ENCODE data around the gene KCTD15.

KCTD15 gene, protein sequence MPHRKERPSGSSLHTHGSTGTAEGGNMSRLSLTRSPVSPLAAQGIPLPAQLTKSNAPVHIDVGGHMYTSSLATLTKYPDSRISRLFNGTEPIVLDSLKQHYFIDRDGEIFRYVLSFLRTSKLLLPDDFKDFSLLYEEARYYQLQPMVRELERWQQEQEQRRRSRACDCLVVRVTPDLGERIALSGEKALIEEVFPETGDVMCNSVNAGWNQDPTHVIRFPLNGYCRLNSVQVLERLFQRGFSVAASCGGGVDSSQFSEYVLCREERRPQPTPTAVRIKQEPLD

DNA sequence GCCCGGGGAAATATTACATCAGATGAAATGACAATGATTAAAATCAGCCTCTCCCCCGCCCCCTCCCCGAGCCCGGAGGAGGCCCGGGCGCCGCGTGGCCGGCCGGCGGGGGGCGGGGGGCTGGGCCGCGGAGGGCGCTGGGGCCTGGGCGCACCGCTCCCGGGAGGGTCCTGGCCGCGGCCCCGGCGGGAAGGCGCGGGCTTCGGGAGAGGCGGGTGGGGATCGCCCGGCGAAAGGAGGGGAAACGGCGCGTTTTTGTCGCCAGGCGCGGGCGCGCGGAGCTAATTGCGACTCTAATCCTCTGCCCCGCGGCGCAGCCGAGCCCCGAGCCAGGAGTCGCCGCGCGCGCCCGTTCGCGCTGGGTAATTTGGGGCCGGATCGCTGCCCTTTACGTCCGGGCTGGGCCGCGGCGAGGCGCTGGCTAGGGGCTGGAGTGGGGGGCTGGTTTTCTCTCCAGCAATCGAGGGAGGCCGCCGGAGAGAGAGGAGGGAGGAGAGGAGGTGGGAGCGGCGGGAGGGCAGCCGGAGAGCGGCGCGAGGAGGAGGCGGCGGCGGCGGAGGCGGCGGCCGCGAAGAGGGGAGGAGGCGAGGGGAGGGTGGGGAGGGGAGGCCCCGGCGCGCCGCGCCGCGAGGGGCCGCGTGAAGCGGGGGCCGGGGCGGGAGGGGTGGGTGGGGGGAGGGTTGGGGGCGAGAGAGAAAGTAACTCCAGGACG is at the start of gene KCTD15:
TSS of gene KCTD15 (plus strand) at position 707 of the 712 bp plus-strand sequence. CDS start 3,585 bp downstream, outside the sequence.
- peak in 1 of 2 experiments; percentile 64 for DNase-seq

DNA sequence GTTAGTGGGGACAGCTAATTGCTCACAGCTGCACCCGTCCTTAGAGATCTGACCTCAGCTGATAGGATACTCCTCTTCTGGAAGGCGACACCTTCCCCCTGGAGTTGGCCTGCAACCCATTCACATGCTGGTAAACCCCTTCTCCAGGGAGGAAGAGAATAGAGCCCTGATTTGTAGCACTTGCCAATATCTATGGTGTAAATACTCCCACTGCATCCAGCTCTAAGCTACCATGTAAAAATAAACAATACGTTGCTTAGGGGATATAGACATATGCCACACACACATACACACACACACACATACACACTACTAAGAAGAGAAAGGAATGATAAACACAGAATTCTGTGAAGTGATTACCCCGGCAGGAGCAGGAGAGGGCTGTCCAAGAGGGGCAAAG is 49.4 kb upstream of the KCTD15 start:
- no peak for DNase-seq

DNA sequence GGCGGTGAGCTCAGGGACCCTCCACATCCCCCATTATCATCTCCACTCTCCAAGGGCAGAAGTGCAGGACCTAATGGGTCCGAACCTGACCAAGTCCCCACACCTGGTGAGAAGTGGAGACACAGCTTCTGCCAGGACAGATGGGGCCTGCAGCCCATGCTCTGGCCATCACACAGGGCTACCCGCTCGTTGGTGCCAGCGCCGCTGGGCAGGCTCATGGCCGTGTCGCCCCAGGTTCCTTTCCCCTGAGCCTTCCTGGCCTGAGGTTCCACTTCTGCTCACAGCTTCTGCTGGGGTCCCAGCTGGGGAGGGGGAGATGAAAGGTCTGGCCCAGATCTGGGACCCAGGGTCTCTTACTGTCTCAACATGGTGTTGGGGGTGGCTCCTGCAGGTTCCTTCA is 48.4 kb upstream of the KCTD15 start:
- no peak for DNase-seq

DNA sequence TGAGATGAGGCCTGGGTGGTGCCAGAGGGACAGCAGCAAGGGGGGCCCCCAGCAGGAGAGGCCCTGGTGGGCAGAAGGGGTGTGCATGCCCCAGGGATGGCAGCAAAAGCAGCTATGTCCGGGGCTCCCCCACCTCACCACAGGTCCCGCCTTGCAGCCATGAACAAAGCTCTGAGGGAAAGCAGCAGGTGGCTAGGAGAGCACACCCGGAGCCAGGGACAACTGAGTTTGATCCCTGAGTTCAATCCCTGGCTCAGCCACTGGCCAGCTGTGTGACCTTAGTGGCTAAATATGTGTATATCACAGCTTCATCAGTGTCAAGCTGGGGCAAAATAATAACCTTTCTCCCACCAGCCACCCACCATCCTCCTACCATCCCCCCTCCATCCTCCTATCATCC is 47.7 kb upstream of the KCTD15 start:
- DNase-seq, result no peak

DNA sequence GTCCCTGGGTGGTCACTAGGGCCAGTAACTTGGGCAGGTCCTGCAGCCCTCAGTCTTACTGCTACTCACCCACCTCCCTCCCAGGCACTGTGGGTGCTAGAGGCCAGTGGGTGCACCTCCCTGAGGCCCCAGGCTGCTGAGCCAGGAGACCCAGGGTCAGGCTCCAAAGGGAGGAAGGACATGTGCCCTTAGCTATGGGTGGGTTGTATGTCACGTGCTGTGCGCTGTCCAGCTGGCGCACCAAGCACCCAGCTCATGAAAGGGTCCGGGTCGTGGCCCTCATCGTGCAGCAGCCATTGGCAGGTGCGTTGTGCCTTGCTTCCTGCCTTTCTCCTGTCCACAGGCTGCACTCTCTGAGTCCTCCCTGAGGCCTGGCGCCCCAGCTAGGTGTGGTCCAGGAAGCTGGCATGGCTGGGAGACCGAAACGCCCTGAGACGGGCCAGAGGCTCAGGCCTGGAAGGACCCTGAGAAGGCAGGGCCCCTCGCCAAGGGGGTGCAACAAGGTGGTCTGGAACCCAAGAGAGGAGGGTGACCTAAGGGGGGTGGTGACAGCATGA is 47.0 kb upstream of the KCTD15 start:
- no peak for DNase-seq

DNA sequence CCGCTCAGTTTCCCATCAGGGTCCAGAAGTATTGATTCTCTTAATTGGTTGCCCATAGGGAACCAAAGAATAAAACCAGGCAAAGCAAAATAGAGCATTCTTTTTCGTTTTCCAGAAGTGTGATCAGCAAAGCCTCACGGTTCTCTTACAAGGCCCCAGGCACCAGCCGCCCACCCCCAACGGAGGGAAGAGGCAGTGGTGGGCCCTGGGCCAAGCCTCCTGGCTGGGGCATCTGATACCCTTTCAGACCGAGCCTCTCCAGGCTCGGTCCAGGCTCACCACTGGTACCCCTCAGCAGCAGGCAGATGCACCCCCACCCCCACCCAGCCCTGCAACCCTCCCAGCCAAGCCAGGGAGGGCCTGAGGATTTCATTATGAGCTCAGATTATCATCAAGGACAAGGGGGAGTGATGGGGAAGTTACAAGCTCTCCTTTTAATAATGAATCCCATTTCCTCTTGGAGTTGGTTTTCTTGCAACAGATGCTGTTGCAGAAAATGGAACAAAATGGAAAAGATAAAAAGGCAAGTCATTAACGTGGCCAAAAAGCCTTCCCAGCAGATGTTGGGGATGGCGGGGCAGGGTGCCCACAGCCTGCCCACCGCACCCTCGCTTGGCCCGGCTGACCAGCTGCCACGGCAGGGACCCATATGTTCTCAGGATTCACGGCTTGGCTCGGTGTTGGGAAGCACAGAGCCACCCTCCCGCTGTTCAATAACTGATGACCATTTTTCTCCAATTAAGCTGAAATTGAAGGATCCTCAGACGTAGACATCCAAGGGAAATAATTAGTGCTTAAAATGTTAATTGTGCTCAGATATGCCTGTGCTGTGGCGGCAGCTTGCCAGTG is 45.9 kb upstream of the KCTD15 start:
- peak in 1 of 2 experiments; percentile 70 for DNase-seq

DNA sequence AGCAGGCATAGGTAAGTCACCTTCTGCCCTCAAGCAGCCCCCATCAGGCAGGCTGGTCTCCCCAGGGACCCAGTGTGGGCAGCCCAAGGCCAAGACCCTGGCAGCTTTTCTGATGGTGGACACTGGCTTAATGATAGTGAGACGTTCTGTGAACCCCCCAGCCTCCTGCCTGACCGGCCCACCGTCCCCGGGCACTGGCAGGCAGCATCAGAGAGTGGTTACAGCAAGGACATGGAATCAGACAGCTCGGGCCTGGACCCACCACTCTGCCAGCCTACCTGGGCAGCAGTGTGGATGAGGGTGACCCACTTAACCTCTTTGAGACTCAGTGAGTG is 45.3 kb upstream of the KCTD15 start:
- DNase-seq, result no peak

DNA sequence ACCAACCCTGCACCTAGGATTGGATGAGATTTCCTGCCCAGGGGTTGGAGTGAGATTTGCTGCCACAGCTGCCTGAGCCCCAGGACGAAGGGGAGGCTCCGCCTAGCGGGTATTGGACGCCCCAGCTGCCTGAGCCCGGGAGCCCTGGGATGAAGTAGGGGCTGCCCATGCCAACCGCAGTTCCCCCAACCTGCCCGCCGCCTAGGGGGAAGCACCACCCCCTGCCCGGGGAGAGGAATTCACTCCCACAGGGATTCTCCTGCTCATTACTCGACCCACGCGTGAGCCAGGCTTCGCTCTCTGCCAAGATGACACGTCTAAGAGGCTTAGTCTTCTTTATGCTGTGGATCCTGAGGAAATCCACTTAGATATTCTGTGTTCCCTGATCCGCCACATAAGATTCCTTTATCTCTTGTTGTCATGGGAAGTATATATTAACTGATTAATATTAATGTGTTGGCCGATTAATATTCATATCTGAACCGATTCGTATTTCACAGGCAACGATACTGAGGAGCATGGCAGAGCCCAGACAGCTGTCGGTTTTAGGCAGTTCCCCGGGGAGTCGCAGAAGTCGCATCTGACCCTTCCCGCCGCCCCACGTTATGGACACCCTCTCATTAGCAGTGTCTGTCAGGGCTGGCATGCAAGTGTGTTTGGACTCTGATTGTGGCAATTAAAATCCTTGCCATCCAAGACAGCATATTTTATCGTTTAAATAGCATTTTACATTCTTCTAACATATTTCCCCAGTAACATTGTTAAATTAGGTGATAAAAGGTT is 44.5 kb upstream of the KCTD15 start:
- DNase-seq, result no peak

DNA sequence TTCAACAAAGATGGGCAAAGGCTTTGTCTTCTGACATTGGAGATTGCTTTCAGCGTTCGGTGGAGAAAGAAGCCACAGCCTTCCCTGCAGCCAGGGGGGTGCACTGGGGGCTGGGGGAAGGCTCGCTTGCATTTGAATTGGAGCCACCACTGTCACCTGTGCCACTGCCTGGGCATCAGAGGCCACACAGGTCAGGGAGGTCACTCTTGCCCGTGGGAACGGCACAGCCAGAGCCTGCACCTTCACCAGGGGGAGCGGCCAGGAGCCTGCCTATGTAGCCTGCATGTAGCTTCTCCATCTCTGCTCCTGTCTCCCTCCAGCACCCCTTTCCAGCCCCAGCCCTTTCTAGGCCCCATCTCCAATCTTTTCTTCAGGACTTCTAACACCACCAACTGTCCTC is 43.7 kb upstream of the KCTD15 start:
- no peak for DNase-seq

DNA sequence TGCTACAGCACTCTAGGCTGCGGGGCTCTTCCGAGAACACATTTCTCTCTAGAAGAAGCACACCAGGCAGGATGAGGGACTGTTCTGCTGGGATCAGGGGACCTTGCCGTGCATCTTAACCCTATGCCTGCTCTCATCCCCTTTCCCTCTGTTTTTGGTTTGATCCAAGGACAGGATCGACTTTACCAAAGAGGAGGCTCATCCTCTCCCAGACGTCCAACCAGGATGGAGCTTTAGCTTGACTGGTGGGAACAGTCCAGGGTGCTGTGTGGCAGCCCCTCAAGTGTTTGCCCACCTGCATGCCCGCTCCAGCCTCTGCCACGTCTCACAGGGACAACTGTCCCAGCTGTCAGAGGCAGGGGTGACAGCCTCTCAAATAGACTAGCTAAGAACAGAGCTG is 42.3 kb upstream of the KCTD15 start:
- no peak for DNase-seq

DNA sequence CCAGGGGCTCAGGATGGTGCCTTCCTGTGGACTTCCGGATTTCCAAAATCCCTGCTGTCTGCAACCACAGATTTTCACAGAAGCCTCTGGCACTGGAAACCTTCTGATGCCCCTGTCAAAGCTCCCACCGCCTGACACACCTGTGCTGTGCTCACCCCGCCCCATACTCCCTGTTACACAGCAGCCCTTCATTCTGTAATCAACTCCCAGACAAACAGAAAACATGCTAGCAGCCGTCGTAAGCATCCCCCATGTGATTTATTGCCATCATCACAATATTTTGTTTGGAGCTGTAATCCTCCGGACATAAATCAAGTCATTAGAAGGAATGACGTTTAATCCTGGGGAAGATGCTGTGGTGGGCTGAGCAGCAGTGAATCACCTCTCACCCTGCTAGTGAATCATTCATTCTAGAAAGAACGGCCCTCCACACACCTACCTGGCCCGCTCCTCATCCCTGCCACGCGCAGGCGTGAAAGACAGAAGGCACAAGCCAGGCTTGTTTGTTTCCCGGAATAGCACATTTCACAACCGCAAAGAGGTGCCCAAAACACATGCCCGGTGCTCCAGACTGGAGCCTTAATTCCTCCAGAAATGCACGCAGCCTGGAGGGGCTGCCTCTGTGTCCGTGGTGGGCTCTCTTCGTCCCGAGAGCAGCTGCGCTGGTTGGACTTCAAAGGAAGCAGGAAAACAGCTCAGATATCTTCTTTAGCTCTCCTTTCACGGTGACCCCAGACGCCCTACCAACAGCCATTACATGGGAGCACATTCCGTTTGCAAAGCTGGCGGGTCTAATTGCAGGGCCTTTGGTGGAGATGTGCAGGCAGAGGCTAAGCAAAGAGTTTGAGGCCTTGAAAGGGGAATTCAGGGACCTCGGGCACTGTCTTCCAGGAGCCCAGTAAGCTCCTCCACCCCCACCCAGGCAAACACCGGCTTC is 41.3 kb upstream of the KCTD15 start:
- no peak for DNase-seq

DNA sequence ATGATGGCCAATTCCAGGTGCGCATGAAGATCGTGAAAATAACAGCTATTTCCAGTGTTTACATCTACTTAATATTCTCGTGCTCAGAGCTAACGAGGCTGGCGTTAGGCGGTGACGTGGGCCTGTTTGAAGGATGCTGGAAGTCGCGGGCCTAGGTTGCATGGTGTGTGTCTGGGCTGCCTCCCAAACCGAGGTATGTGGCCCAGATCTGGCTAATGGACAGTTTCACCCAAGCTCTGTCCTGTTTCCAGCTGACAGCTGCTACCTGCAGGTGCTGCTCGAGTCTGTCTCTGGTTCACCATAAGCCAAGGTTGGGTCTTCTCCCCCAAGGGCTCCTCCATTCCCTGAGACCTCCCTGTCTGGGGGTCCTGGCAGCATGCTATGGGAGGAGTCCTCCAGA is 40.5 kb upstream of the KCTD15 start:
- DNase-seq, result no peak

DNA sequence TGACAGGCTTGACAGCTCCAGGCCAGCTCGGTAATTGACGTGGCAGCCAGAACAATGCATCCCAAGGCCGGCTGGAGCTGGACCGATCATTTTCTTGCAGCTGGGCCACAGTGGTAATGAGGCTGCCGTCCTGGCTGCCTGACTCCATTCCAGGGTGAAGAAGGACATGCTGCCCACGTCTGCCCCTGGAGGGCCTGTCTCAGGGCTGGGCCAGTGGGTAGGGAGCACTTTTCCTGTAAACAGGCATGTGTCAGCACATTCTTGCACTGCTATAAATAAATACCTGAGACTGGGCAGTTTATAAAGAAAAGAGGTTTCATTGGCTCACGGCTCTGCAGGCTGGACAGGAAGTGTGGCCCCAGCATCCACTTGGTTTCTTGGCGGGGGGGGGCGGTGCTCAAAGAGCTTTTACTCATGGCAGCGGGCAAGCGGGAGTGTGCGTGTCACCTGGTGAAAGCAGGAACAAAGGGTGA is 38.1 kb upstream of the KCTD15 start:
- DNase-seq, result no peak

DNA sequence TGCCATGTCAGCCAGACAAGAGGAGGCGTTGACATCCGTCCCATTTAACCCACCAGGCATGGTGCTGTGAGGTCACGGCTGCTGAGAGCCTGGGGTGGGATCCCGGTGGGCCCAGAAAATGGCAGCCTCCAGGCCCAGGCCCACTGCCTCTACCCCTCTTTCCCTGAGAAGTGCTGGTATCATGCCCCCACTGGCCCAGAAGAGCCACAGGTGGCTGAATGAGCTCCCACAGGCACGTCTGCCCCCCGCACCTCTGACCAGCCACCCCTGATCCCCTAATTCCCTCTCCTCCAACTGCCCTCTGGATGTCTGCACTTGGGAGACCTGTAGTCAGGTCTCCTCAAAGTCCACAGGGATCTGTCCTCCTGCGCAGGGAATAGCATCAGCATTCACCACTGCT is 37.3 kb upstream of the KCTD15 start:
- no peak for DNase-seq

DNA sequence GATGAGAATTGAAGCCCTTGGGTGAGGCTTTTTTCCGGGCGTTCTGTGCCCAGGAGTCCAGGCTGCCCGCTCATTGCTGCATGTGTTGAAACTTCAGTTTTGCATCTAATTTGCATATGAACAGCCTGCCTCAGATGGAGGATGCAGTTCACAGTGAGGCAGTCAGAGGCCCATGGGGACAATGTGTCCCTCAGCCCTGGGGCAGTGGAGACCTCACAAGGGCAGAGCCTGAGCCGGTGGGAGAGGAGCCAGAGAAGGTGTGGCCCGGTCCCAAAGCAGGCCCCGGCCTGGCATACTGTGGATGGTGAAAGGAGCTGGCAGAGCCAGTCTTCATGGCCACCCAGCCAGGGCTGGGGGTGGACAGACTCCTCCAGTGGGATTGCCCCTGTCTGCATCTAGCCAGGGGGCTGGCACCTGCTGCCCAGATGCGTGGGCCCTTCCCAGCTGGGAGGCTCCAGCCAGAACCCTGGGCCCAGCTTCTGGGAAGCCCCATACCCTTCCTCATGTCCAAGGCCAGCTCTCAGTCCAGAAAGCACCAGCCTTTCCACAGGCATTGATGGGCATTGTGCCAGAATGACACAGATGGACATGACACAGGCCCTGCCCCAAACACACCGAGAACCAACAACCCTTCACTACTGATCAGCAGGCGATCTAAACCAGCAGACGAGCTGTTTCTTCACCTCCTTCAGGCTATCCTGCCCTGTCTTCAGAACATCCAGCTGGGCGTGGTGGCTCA is 32.9 kb upstream of the KCTD15 start:
- DNase-seq, result peak in 1 of 2 experiments; percentile 17

DNA sequence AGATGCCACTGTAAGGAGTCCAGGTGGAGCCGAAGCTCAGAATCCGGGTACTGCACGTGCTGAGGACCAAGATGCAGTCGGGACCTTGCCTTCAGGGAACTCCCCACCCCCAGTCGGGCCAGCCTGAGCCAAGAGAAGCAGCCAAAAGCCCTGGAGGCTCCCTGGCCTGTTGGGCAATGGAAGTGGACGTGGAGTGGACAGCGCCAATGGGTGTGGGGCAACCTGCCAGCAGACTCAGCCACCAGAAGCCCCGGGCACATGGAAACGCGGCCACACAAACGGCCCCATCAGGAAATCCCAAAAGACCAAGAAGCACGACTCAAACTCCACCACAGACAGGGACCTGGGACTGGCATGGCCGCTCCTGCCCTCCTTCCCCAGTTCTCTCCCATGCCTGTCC is 30.0 kb upstream of the KCTD15 start:
- no peak for DNase-seq

DNA sequence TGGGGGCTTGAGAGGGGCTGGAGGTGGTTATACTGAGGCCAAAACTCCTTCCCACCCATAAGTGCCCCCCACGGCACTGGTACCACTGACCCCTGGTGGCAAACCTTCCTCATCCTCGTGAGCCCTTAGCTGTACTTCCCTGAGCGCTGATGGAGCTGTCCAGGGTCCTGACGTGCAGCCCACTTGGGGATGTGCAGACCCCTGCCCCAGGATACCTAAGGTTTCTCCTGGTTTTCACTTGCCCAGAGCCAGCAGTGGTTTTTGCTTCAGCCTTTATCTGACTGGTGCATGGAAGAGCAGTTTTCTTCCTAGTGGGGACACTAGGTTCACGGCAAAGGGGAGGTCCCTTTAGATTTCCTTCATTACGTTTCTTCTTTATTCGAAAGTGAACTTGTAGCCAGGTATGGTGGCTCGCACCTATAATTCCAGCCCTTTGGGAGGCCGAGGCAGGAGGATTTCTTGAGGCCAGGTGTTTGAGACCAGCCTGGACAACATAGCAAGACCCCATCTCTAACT is 28.7 kb upstream of the KCTD15 start:
- no peak for DNase-seq

DNA sequence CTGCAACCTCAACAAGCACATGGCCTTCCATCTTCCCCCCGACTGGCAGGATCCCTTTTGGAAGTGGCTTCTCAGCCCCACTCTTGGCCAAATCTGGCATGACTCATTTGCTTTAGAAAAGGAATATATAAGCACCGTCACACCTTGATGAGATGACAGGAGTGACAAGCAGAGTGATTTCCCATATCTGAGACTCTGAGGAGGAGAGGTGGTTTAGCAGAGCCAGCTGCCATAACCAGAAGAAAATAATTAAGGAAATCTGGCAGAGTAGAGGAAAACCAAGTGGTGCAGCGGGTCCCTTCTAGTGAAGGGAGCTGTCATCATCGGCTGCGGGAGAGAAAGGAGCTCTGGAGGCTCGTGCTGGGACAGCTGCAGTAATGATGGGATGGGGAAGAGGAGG is 27.5 kb upstream of the KCTD15 start:
- no peak for DNase-seq

DNA sequence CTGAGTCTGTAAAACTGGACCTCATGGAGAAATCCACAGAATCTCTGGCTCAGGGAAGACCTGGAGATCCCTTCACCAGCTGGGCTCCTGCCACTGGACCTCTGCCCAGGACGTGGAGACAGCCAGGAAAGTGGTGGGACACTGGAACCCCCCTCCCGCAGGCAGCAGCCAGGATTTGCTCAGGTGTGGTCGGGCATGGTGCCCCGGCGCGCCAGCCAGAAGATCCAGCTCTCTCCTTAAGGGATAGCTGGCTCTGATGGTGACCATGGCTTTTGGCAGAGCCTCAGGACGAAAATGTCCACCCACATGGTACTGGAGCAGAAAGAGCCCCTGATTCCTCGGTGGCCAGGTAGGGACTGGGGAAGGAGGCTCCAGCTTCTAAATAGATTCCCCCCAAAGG is 26.6 kb upstream of the KCTD15 start:
- no peak for DNase-seq

DNA sequence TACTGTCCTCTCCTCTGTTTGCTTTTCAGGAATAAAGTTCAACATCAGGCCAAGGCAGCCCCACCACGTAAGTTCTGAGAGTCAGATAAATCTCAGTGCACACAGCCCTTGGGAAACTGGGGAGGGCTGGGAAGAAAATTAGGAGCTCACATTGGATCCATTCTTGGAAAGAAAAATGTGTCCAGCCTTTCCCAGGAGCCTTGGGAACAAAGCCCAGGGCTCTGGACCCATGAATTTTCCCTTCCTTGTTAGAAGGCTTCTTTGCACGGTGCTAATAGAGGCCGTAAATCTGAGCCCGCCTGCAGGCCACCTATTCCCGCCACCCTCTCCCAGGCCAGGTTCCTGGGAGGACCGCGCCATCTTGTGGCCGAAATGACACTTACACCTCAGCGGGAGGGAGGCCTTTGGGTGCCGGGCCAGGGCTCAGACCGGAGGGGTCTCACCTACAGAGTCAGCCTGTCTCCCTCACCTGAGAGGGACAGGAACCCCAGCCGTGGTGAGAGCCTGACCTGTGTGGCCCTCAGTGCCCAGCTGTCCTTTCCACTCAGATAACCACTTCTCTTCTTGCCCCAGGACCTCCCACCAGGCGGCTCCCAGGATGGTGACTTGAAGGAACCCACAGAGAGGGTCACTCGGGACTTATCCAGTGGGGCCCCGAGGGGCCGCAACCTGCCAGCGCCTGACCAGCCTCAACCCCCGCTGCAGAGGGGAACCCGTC is 25.1 kb upstream of the KCTD15 start:
- peak; percentile 54 to 73 for DNase-seq

All from NCI-H446 (cell line).